ENCODE measurements around the gene PPP1R16B. TPM values are rescaled to one million over a fixed set of nuclear protein-coding genes. Genes with fewer than 3 reads are reported as not detected.

The PPP1R16B gene
- total RNA-seq, 1 experiment from 2014 or later: 0.15 TPM

GRCh38 chr20:38863024-38863851 is 57.7 kb downstream of the PPP1R16B start:
- Histone ChIP-seq H3K9me2 (replicated peaks; ENCODE audit: insufficient read depth, low read length) (no peaks in the 10 kb centered on the region), H2AFZ (ENCODE audit: low read length) (no peak overlapping the region), H3K4me2 (ENCODE audit: low read depth, low read length, poor library complexity, severe bottlenecking) (no peak overlapping the region), H3K4me3 (ENCODE audit: low read length) (no peak overlapping the region), H3K79me2 (ENCODE audit: low read length) (no peaks in the 10 kb centered on the region), H3K4me1 (ENCODE audit: low read length) (peaks cover 15% of the 10 kb centered on the region), H3K9me3 (ENCODE audit: low read length) (no peaks in the 10 kb centered on the region), H3K36me3 (ENCODE audit: insufficient read depth, low read length) (no peaks in the 10 kb centered on the region), H4K20me1 (ENCODE audit: insufficient read depth, low read depth, low read length) (no peaks in the 10 kb centered on the region), H3K27ac (ENCODE audit: low read length) (no peak overlapping the region), H3K27me3 (ENCODE audit: low read length) (no peaks in the 10 kb centered on the region), H3K9ac (ENCODE audit: low read length) (no peak overlapping the region)
- peak; percentile 49 for DNase-seq

- Histone ChIP-seq H3K9ac (ENCODE audit: low read length) (no peak overlapping the region), H3K27me3 (ENCODE audit: low read length) (no peaks in the 10 kb centered on the region), H2AFZ (ENCODE audit: low read length) (no peak overlapping the region), H3K79me2 (ENCODE audit: low read length) (no peaks in the 10 kb centered on the region), H3K27ac (ENCODE audit: low read length) (no peak overlapping the region), H3K9me2 (replicated peaks; ENCODE audit: insufficient read depth, low read length) (no peaks in the 10 kb centered on the region), H3K9me3 (ENCODE audit: low read length) (no peaks in the 10 kb centered on the region), H3K4me1 (ENCODE audit: low read length) (peaks cover 15% of the 10 kb centered on the region), H3K4me2 (ENCODE audit: low read depth, low read length, poor library complexity, severe bottlenecking) (no peak overlapping the region), H3K4me3 (ENCODE audit: low read length) (no peak overlapping the region), H4K20me1 (ENCODE audit: insufficient read depth, low read depth, low read length) (no peaks in the 10 kb centered on the region), H3K36me3 (ENCODE audit: insufficient read depth, low read length) (no peaks in the 10 kb centered on the region)
- DNase-seq: no peak
Observed at GRCh38 chr20:38864662-38865061, 59.2 kb downstream of the PPP1R16B start.

- DNase-seq: no peak
- no peaks in the 10 kb centered on the region for H3K9me3 ChIP-seq (ENCODE audit: low read length)
- H3K36me3 ChIP-seq (ENCODE audit: insufficient read depth, low read length): no peaks in the 10 kb centered on the region
- no peak overlapping the region for H3K27ac ChIP-seq (ENCODE audit: low read length)
- no peak overlapping the region for H3K9ac ChIP-seq (ENCODE audit: low read length)
- no peak overlapping the region for H2AFZ ChIP-seq (ENCODE audit: low read length)
- H3K4me2 ChIP-seq (ENCODE audit: low read depth, low read length, poor library complexity, severe bottlenecking): no peak overlapping the region
- H3K9me2 ChIP-seq (replicated peaks; ENCODE audit: insufficient read depth, low read length): no peaks in the 10 kb centered on the region
- no peaks in the 10 kb centered on the region for H3K79me2 ChIP-seq (ENCODE audit: low read length)
- H3K4me1 ChIP-seq (ENCODE audit: low read length): peaks cover 15% of the 10 kb centered on the region
- no peak overlapping the region for H3K4me3 ChIP-seq (ENCODE audit: low read length)
- no peaks in the 10 kb centered on the region for H3K27me3 ChIP-seq (ENCODE audit: low read length)
- H4K20me1 ChIP-seq (ENCODE audit: insufficient read depth, low read depth, low read length): no peaks in the 10 kb centered on the region
Observed at GRCh38 chr20:38866265-38867061, 61.0 kb downstream of the PPP1R16B start.

GRCh38 chr20:38867062-38867359 is 61.5 kb downstream of the PPP1R16B start:
- no peak overlapping the region for H3K4me3 ChIP-seq (ENCODE audit: low read length)
- no peak for DNase-seq
- H3K9me2 ChIP-seq (replicated peaks; ENCODE audit: insufficient read depth, low read length): no peaks in the 10 kb centered on the region
- H3K4me2 ChIP-seq (ENCODE audit: low read depth, low read length, poor library complexity, severe bottlenecking): no peak overlapping the region
- H4K20me1 ChIP-seq (ENCODE audit: insufficient read depth, low read depth, low read length): no peaks in the 10 kb centered on the region; the same call in 1 of the 2 replicates
- H3K27ac ChIP-seq (ENCODE audit: low read length): no peak overlapping the region
- no peaks in the 10 kb centered on the region for H3K79me2 ChIP-seq (ENCODE audit: low read length)
- H3K36me3 ChIP-seq (ENCODE audit: insufficient read depth, low read length): no peaks in the 10 kb centered on the region
- no peak overlapping the region for H2AFZ ChIP-seq (ENCODE audit: low read length)
- H3K9me3 ChIP-seq (ENCODE audit: low read length): no peaks in the 10 kb centered on the region
- H3K9ac ChIP-seq (ENCODE audit: low read length): no peak overlapping the region
- peaks cover 15% of the 10 kb centered on the region for H3K4me1 ChIP-seq (ENCODE audit: low read length)
- no peaks in the 10 kb centered on the region for H3K27me3 ChIP-seq (ENCODE audit: low read length)

- H4K20me1 ChIP-seq (ENCODE audit: insufficient read depth, low read depth, low read length): no peaks in the 10 kb centered on the region; the same call in 1 of the 2 replicates
- H3K9me2 ChIP-seq (replicated peaks; ENCODE audit: insufficient read depth, low read length): no peaks in the 10 kb centered on the region
- H2AFZ ChIP-seq (ENCODE audit: low read length): no peak overlapping the region
- H3K4me1 ChIP-seq (ENCODE audit: low read length): peaks cover 12% of the 10 kb centered on the region
- no peak overlapping the region for H3K4me3 ChIP-seq (ENCODE audit: low read length)
- H3K4me2 ChIP-seq (ENCODE audit: low read depth, low read length, poor library complexity, severe bottlenecking): no peak overlapping the region
- H3K9ac ChIP-seq (ENCODE audit: low read length): no peak overlapping the region
- no peaks in the 10 kb centered on the region for H3K9me3 ChIP-seq (ENCODE audit: low read length)
- H3K36me3 ChIP-seq (ENCODE audit: insufficient read depth, low read length): no peaks in the 10 kb centered on the region
- H3K27me3 ChIP-seq (ENCODE audit: low read length): no peaks in the 10 kb centered on the region
- no peak overlapping the region for H3K27ac ChIP-seq (ENCODE audit: low read length)
- no peak for DNase-seq
- H3K79me2 ChIP-seq (ENCODE audit: low read length): no peaks in the 10 kb centered on the region
Observed at GRCh38 chr20:38870733-38871559, 65.4 kb downstream of the PPP1R16B start.

GRCh38 chr20:38871560-38871953 is 66.1 kb downstream of the PPP1R16B start:
- Histone ChIP-seq H3K27me3 (ENCODE audit: low read length) (no peaks in the 10 kb centered on the region), H3K4me2 (ENCODE audit: low read depth, low read length, poor library complexity, severe bottlenecking) (no peak overlapping the region), H3K27ac (ENCODE audit: low read length) (no peak overlapping the region), H2AFZ (ENCODE audit: low read length) (no peak overlapping the region), H3K9me3 (ENCODE audit: low read length) (no peaks in the 10 kb centered on the region), H3K36me3 (ENCODE audit: insufficient read depth, low read length) (no peaks in the 10 kb centered on the region), H3K9me2 (replicated peaks; ENCODE audit: insufficient read depth, low read length) (no peaks in the 10 kb centered on the region), H3K4me3 (ENCODE audit: low read length) (no peak overlapping the region), H3K4me1 (ENCODE audit: low read length) (peaks cover 12% of the 10 kb centered on the region), H3K79me2 (ENCODE audit: low read length) (no peaks in the 10 kb centered on the region), H3K9ac (ENCODE audit: low read length) (no peak overlapping the region), H4K20me1 (ENCODE audit: insufficient read depth, low read depth, low read length) (no peaks in the 10 kb centered on the region; the same call in 1 of the 2 replicates)
- no peak for DNase-seq

- Histone ChIP-seq H4K20me1 (ENCODE audit: insufficient read depth, low read depth, low read length) (no peaks in the 10 kb centered on the region; the same call in 1 of the 2 replicates), H3K9me2 (replicated peaks; ENCODE audit: insufficient read depth, low read length) (no peaks in the 10 kb centered on the region), H3K4me2 (ENCODE audit: low read depth, low read length, poor library complexity, severe bottlenecking) (no peak overlapping the region), H3K4me1 (ENCODE audit: low read length) (peaks cover 12% of the 10 kb centered on the region), H3K36me3 (ENCODE audit: insufficient read depth, low read length) (no peaks in the 10 kb centered on the region), H3K27ac (ENCODE audit: low read length) (no peak overlapping the region), H3K9ac (ENCODE audit: low read length) (no peak overlapping the region), H3K79me2 (ENCODE audit: low read length) (no peaks in the 10 kb centered on the region), H3K4me3 (ENCODE audit: low read length) (no peak overlapping the region), H3K27me3 (ENCODE audit: low read length) (no peaks in the 10 kb centered on the region), H2AFZ (ENCODE audit: low read length) (no peak overlapping the region), H3K9me3 (ENCODE audit: low read length) (no peaks in the 10 kb centered on the region)
- no peak for DNase-seq
Observed at GRCh38 chr20:38872036-38872435, 66.5 kb downstream of the PPP1R16B start.
